IPS-18c (cell line): Measurements from ENCODE around the gene SPPL2C.

Source experiments
- H3K4me3 ChIP-seq: 2 replicates; pipeline ENCODE4 v1.7.0; 2013; ENCODE audit warnings: low read depth, mild to moderate bottlenecking, low read length, moderate library complexity; ENCODE audit not compliant: insufficient read depth
- H3K9me3 ChIP-seq: one replicate; pipeline ENCODE4 v1.6.1; 2013; ENCODE audit warnings: mild to moderate bottlenecking, low read length, moderate library complexity; ENCODE audit not compliant: control insufficient read depth, insufficient read depth

Gene SPPL2C

GRCh38 chr17:45844695-45845375 is at the start of gene SPPL2C:
TSS of gene SPPL2C (plus strand) at chr17:45844881. CDS start at chr17:45844907, 26 bp downstream.
- H3K4me3 ChIP-seq, result no peak within 1 kb of the TSS
- no peaks in the 10 kb centered on the region for H3K9me3 ChIP-seq

- no peaks in the 10 kb centered on the region for H3K9me3 ChIP-seq
- H3K4me3 ChIP-seq, result no peak overlapping the region
Observed at GRCh38 chr17:45800816-45801215, 43.9 kb upstream of the SPPL2C start.

GRCh38 chr17:45801421-45801820 is 43.3 kb upstream of the SPPL2C start:
- Histone ChIP-seq H3K4me3 (no peak overlapping the region), H3K9me3 (no peaks in the 10 kb centered on the region)

GRCh38 chr17:45808845-45809244 is 35.8 kb upstream of the SPPL2C start:
- Histone ChIP-seq H3K9me3 (peaks cover 2% of the 10 kb centered on the region), H3K4me3 (no peak overlapping the region)

GRCh38 chr17:45809499-45809898 is 35.2 kb upstream of the SPPL2C start:
- H3K4me3 ChIP-seq, result no peak overlapping the region
- peaks cover 2% of the 10 kb centered on the region for H3K9me3 ChIP-seq

- peaks cover 2% of the 10 kb centered on the region for H3K9me3 ChIP-seq
- H3K4me3 ChIP-seq, result no peak overlapping the region
Observed at GRCh38 chr17:45812102-45812501, 32.6 kb upstream of the SPPL2C start.

- H3K4me3 ChIP-seq, result no peak overlapping the region
- H3K9me3 ChIP-seq, result peaks cover 3% of the 10 kb centered on the region
Observed at GRCh38 chr17:45813048-45813725, 31.5 kb upstream of the SPPL2C start.

- Histone ChIP-seq H3K4me3 (no peak overlapping the region), H3K9me3 (peaks cover 2% of the 10 kb centered on the region)
Observed at GRCh38 chr17:45814622-45815606, 29.8 kb upstream of the SPPL2C start.

GRCh38 chr17:45815752-45816151 is 28.9 kb upstream of the SPPL2C start:
- H3K4me3 ChIP-seq, result no peak overlapping the region
- H3K9me3 ChIP-seq, result peaks cover 2% of the 10 kb centered on the region

- Histone ChIP-seq H3K4me3 (no peak overlapping the region), H3K9me3 (peaks cover 2% of the 10 kb centered on the region)
Observed at GRCh38 chr17:45818041-45818440, 26.6 kb upstream of the SPPL2C start.

- Histone ChIP-seq H3K4me3 (no peak overlapping the region), H3K9me3 (peaks cover 2% of the 10 kb centered on the region)
Observed at GRCh38 chr17:45818699-45819098, 26.0 kb upstream of the SPPL2C start.

- peaks cover 2% of the 10 kb centered on the region for H3K9me3 ChIP-seq
- H3K4me3 ChIP-seq, result no peak overlapping the region
Observed at GRCh38 chr17:45819632-45820031, 25.0 kb upstream of the SPPL2C start.

- H3K9me3 ChIP-seq, result peaks cover 2% of the 10 kb centered on the region
- no peak overlapping the region for H3K4me3 ChIP-seq
Observed at GRCh38 chr17:45820052-45820780, 24.5 kb upstream of the SPPL2C start.

GRCh38 chr17:45821147-45821546 is 23.5 kb upstream of the SPPL2C start:
- Histone ChIP-seq H3K9me3 (peaks cover 2% of the 10 kb centered on the region), H3K4me3 (no peak overlapping the region)

- Histone ChIP-seq H3K9me3 (no peaks in the 10 kb centered on the region), H3K4me3 (no peak overlapping the region)
Observed at GRCh38 chr17:45823598-45823997, 21.1 kb upstream of the SPPL2C start.

GRCh38 chr17:45824475-45824874 is 20.2 kb upstream of the SPPL2C start:
- Histone ChIP-seq H3K4me3 (no peak overlapping the region), H3K9me3 (no peaks in the 10 kb centered on the region)

GRCh38 chr17:45824901-45825492 is 19.7 kb upstream of the SPPL2C start:
- H3K4me3 ChIP-seq, result no peak overlapping the region

More at GRCh38 chr17:45824901-45825492, 19.7 kb upstream of the SPPL2C start:
- no peaks in the 10 kb centered on the region for H3K9me3 ChIP-seq
